NCI-H1436 (cell line): Measurements from ENCODE around the gene RUNX3.
"Not testable (repeated sequence)": the region's sequence is repeated elsewhere in the genome, so short reads cannot be mapped to it uniquely, and the experiment has no call there.

Source experiments
- DNase-seq: peaks from one replicate; lab custom pipeline; 2025; lab: John Stamatoyannopoulos, UW

The RUNX3 gene

DNA sequence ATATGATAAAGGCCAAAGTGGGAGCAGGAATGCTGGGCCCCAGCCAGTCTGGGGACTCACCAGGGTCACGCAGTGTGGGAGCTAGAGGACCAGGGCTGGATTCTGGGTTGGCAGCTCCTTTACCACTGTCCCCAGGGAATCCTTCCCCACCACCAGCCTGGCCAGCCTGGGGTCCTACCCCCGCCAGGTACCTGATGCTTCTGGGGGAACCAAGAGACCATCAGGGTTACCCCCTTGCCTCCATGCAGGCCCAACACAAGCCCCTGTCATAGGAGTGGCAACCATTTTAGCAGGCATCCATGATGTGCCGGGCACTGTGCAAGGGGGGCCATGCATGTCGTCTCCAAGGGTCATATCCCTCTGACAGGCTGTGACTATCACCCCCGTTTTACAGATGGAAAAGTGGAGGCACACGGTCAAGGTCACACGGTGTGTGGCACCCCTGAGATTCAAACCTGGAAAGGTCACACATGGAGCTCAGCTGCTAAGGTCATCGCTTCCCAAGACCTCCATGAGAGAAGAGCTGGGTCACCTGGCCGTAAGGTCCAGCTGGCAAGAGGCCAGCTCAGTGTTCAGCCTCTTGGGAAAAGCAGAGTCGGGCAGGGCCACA is 16.4 kb downstream of the RUNX3 start:
- DNase-seq = no peak

DNA sequence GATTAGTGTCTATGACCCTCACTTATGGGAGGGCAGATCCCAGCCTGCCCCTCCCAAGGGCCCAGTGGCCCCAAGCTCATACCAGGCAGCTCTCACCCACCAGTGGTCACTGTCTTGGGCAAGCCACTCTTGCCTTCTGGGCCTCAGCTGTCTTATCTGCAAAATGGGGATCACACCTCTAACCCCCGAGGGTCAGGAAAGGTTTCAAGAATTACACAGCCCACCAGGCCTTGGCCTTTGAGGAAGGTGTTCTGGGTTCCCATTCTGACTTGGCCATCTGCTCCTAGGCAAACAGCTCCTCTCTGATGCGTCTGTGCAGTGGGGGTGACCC is 16.8 kb downstream of the RUNX3 start:
- DNase-seq = no peak

DNA sequence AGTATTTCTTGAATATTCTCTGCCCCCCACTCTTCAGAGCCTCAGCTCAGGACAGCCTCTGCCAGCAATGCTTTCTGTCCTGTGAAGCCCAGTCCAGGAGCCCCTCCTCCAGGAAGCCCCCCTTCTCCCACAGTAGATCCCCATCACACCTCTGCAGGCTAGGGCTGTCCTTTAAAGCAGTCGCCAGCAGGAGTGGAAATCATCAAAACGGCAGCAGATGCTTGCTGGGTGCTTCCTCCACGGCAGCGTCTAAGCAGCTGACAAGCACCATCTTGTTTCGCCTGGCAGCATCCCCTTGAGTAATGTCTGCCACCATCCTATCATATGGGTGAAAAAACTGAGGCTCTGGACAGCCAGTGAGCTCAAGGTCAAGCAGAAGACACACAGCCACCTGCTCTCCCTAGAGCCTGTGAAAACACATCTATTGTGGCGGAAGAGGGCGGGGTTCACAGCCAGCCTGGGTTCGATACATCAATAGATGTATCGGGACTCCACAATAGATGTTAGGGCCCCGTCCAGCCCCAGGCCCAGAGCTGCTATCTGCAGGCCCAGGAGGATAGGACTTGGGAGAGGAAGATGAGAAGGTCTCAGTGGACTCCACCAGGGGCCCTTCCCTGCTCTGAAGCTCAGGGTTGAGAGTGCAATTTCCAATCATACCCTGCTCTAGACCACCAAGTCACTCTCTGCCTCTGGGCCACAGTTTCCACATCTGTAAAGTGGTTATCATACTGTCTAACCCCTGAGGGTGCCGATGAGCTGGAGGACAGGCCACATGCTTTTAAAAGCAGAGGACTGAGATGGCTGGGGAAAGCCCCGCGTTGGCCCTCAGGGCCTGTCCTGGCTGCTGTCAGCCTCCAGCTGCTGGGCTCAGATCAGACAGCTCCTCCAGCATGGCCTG is 17.5 kb downstream of the RUNX3 start:
- no peak for DNase-seq

DNA sequence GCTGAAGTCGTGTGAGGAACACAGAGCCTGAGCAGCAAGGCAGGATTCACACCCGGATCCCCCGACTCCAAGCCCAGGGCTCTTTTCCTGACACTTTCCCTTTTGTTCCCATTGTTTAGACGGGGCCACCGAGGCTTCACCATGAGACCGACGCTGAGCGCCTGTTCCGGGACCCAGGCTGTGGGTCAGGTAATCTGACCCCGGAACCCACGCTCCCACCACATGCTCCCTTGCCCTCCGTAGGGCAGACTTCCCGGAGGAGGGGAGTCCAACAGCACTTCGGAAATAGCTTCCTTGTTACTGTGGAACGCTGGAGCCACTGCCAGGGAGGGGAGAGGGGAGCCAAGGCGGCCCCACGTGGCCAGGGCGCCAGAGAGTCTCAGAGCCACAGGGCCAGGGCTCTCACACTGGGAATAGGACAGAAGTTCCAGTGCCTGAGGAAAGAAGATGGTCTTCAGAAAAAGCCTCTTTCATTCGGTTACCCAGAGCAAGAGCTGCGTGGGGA is 18.4 kb downstream of the RUNX3 start:
- no peak for DNase-seq

DNA sequence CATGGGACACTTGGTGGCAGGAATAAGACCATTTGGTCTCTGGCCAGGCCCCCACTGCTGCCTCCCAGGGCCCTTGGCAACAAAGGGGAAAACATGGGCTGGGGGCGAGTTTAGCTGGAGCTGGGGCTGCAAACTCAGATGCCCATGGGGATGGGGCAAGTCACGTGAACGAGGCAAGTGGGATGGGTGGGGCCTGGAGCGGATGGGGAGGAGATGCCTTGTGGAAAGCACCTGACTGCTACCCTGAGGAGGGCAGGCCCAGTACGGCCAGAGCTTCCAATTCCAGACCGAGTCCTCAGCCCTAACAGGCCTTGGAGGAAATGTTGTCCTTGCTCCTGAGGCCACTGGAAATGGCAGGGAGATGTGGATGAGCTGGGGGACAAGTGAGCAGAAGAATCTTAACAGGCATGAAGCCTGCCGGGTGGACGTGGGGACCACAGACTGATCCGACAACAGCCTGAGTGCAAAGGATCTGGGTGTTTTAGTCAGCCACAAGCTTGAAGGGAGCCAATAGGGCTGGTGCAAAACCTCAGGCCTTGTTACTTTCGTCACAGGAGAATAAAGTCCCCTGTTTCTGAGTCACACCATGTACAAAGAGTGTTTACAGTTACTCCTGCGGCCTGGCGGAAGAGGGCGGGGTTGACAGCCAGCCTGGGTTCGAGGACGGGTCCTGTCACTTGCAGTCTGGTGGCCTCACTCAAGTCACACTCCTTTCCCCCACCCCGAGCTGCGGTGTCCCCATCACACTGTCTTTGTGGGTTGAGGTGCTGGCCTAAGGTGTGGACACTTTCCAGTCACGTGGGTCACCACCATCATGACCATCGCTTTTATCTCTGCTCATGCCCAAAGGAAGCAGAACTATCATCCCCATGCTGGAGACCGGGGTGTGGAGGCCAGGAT is 19.1 kb downstream of the RUNX3 start:
- DNase-seq = no peak

DNA sequence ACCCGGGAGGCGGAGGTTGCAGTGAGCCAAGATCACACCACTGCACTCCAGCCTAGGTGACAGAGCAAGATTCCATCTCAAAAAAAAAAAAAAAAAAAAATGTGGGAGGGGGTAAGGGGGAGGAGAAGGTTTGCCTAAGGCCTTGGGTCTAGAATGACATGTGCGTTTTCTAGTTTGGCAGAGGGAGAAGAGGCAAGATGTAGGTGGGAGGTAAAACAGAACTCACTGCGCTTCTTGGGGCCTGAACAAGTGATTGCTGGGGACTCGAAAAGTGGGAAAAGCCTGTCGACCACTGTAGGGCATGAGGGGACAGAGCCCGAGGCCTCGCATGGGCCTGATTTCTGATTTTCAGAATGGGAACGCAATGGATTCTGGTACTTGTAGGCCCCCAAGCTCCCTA is 19.9 kb downstream of the RUNX3 start:
- no peak for DNase-seq

DNA sequence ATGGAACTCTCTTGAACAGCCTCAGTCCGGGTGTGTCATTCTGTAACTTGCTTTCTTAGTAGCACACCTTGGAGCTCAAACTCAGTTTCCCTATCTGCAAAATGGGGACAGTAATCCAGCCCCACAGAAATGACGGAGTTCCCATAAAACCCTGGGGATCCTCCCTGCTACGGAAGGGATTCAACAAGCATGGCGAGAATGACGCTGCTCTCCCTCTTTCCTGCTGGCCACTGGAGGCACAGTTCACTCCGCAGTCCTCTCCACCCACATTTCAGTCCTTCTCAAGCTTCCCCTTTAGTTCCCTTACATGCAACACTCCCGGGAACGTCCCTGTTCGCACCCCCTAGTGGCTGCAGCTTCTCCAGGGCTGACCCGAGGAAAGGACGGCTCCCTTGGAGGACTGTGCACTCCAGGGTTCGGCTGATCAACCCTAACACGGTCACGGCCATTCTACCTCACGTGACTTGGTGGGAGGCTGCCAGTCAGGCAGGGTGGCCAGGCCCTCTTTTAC is 20.6 kb downstream of the RUNX3 start:
- DNase-seq = no peak

DNA sequence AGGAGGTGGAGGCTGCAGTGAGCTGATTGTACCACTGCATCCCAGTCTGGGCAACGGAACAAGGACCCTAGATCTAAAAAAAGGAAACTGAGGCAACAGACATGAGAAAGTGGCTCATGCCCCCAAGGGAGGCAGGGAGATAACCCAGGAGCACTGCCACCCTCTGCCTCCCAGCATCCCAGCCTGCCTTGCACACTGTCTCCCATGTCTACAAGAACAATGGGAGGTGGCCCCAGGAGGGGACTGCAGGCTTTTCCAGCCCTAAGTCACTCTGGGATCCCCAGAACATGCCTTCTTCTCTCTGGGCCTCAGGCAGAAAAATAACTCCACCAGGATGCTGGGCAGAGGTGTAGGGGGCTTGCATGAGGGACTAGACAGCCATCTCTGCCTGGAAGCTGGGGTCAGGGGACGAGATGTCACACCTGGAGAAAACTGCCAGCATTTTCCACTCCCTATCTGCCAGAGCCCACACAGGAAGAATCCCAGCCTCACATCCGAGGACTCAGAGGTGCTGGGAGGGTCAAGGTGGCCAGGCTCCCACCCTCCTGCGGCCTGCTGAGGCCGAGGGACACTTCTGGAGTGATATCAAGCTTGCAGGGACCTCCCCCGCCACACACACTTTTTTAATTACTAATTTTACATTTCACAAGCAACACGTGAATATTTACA is 21.4 kb downstream of the RUNX3 start:
- no peak for DNase-seq

DNA sequence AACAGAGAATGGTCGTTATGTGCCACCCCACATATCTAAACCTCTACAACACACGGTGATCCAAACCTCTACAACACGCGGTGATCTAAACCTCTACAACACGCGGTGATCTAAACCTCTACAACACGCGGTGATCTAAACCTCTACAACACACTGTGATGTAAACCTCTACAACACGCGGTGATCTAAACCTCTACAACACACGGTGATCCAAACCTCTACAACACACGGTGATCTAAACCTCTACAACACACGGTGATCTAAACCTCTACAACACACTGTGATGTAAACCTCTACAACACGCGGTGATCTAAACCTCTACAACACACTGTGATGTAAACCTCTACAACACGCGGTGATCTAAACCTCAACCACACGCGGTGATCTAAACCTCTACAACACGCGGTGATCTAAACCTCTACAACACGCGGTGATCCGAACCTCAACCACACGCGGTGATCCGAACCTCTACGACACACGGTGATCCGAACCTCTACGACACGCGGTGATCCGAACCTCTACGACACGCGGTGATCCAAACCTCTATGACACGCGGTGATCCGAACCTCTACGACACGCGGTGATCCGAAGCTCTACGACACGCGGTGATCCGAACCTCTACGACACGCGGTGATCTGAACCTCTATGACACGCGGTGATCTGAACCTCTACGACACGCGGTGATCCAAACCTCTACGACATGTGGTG is 22.3 kb downstream of the RUNX3 start:
- not testable (repeated sequence) for DNase-seq

DNA sequence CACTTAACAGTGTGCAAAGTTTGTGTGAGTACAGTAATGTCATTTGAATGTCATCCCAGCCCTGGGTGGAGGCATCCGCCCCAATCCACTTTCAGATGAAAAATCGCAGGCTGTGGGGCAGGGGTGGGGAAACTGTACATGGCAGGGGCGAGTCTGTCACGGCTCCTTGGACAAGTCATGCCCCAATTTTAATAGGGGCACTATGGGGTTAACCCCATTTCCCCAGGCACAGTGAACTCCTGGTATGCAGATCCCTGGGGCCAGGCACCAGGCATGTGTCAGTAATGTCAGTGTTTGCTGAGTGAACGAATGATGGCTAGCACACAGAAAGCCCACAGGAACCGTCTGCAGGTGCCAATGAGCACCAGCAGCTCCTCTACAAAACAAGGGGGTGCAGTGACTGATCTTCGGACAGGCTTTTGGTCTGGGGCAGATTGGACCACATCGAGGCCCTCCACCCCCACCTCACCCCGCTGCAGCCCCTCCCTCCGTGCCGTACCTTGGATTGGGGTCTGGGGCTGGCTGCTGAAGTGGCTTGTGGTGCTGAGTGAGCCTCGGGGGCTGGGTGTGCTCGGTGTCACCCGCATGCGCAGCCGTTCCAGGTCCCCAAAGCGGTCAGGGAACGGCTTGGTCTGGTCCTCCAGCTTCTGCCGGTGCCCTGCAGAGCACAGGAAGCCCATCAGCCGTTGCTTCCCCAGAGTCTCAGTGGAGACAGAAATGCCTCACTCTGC is 23.2 kb downstream of the RUNX3 start:
- DNase-seq = no peak

DNA sequence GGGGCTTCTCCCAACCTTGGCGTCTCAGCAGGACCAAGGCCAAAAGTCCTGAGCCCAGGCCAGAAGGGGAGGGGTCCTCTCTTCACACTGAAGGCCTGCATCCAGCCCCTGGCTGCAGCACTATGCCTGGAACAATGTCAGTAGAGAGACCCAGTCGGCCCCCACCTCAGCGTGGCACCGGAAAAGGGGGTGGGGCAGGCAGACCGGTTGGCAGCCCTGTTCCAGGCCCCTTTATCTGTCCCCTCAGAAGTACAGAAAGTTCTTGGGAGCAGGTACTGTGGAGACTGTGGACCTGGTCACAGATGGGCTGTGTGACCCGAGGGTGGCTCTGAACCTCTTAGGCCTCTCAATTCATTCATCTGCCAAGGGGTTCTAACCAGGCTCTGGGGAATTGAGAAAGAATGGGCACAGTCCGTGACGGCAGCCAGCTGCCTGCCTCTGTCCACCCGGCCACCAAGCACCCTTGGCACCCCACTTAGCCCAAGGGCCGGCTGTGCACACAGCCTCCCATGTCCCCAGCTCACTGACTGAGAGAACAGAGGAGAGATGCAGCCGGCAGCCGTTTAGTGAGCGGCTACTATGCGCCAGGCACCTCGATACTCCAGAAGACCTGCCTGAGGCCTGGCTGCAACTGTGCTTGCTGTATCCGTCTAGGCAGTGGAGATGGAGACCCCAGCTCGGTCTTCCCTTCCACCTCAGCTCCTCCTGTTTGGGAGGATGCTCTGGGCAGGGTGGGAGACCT is 23.9 kb downstream of the RUNX3 start:
- no peak for DNase-seq

DNA sequence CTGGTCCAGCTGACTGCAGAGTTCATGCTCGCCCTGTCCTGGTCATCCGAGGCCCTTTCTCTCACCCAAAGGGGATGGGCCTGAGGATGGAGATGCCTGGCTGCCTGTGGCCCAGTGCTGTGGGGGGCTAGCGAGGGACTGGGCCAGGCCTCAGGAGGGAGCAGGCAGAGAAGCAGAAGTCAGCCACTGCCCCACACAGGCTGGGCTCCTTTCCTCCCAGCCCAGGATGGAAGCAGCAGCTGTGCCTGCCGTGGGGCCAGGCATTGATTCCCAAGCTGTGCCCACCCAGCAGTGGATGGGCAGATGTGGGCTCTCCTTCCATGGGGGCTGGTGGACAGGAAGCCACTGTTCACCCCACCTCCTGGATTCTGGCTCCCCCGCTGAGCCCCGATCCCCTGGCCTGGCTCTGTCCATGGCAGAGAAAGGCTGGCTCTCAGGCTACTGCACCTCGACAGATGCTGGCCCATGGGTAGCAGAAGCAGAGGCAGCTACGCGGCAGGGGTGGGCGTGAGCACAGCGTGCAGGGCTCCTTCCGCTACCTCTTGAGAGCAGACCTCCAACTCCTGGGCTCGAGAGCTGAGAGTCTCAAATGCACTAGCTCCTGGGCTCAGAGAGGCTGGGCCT is 24.6 kb downstream of the RUNX3 start:
- no peak for DNase-seq

DNA sequence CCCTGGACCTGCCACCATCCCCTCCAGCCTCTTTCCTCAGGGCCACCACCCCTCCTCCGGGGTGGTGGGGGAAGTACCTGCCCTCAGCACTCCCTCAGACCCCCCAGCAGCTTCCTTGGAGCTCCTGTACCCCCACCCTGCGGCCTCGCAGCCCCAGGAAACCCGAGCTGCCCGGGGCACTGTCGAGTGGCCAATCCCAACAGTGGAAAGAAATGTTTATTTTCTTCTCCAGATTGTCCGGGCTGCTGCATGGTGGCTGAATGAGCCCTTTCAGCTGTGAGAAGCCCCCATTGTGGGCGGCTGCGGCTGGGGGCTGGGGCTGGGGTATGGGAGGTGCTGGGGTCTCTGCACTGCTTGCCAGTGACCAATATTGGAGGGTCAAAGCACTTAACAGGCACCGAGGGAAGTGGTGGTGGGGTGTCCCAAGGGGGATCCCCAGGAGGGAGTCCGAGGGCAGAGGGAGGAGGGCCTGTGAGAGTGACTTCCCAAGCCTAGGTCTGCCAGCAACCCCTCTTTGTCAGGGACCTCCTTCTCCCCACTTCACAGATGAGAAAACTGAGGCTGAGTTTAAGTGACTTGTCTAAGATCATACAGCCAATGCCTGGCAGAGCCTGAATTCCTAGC is 25.2 kb downstream of the RUNX3 start:
- DNase-seq = no peak

DNA sequence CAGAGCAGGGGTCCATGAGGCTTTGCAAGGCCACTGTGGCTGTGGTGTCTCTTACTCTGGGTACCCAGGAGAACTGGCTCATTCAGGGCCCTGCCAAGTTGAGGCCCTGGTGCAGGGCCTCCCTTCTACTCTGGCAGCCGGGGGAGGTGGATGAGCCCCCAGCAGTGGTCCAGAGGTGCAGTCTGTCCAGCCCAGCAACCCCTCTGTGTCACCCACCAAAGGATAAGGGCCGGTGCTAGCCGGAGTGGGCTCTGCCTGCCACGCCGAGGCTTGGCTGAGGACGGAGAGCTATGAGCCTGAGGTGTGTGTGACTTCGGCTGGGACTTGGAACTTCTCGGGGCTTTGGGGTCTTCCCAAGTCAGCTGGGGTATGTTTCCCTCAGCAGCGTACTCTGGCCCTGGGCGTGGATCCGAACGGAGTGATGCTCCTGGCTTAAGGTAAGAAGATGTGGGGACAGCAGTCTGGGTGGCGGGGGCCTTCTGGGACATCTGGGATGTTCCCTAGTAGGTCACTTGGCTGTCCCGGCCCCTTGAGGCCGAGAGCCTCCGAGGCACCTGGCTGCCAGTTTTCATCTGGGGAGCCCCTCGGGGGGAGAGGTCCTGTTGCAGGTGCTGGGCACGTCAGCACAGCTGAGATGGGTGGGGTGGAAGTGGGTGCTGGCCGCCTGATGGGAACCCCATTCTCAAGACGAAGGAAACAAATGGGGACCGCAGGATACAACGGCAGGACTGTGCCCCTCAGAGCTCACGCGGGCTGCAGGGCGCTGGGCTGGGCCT is 25.9 kb downstream of the RUNX3 start:
- DNase-seq = no peak

DNA sequence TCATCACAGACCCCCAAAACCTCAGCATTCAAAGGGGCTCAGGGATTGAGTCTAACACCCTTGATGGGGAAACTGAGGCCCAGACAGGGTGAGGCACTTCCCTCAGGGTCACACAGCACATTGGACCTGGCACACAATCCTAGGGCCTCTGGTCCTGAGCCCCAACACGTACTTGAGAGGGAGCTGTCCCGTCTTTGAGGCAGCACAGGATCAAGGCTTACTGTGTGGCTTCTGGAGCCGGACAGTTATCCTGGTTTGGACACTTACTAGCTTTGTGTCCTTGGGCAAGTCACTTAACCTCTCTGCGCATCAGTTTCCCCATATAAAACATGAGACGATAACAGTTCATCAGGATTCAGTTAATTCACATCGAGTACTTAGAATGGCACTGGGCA is 26.5 kb downstream of the RUNX3 start:
- DNase-seq = no peak

DNA sequence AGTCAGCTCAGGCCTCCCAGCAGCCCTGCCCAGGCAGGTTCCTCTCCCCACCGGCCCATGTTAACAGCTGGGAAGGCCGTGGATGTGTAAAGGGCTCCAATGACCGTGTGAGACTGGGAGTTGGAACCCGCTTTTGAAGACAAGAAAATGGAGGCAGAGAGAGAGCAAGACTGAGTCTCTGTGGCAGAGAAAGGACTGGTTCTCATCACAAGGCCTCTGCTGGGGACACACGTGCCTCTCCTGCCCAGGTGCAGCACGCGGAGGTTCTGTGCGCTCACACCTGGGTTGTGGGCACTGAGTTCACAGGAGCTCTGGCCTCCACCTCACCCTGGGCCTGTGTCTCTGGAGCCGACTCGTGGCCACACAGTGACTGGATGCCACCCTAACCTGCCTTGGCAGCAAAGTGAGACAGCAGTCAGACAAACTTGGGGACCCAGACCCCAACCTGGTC is 27.0 kb downstream of the RUNX3 start:
- DNase-seq = no peak

DNA sequence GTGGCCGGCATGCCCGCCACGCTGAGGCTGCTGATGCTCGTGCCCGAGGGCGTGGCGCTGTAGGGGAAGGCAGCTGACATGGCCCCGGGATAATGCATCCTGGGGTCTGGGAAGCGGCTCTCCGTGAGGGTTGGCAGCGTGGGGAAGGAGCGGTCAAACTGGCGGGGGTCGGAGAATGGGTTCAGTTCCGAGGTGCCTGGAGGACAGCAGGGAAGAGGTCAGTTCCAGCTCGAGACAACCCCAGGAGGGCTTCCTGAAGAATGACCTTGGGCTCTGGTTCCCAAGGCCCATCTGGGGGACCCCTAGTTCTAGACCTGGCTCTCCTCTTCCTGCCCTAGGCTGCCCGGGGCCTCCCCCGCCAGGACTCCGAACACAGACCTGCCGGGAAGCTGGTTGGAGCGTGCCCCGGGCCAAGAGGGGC is 27.6 kb downstream of the RUNX3 start:
- no peak for DNase-seq
